ENCODE data around the gene POU6F2.
"Not testable (repeated sequence)": the region's sequence is repeated elsewhere in the genome, so short reads cannot be mapped to it uniquely, and the experiment has no call there.

The POU6F2 gene

DNA sequence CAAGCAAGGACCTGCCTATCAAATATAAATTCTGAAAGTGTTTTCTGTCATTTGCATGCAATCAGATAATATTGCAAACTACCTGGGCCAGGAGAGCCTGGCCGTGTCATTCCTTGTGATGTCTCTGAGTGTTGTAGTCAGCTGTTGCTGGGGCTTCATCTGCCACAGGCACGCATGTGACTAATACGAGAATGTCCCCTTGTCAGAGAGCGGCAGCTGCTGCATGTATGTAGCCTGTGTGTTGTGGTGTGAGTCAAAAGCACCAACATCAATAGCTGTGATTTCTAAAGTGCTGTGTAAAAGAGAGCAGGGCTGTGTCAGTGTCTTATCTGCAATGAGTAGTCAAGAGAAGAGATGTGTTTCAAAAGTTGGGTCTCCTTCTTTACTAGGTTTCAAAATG lies 155.4 kb downstream of the POU6F2 start:
- DNase-seq, result no peak

DNA sequence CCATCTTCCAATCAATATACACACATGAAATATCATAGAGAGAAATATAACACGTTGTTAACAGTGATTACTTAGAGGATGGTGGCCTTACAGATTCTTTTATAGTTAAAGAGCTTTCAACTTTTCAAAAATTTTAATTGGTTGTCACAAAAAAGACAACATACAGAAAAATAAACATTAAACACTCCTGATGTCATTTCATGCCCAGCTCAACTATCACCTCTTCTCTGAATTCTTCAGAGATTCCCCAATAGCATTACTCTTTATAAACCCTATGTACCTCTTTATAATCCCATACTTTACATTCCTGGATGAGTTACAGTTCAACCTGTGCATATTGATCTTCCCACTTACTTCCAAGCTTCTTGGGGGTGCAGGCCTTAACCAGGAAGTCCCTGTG lies 159.8 kb downstream of the POU6F2 start:
- DNase-seq, result no peak

DNA sequence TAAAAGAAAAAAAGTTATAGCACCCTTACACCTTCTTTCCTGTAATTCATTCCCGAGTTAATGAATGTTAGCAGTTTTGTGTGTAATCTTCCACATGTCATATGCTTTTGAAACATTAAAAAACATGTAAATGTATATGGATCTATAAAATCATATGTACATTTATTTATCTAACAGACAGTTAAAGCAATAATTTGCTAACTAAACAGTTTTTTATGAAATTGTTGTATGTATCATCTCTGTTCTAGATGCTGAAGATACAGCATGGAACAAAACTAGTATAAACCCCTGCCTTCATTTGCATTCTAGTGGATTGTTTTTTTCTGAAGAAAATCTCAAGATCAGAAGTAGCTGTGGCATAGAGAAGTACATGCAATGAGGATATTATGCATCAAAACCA lies 165.0 kb downstream of the POU6F2 start:
- DNase-seq, result no peak

DNA sequence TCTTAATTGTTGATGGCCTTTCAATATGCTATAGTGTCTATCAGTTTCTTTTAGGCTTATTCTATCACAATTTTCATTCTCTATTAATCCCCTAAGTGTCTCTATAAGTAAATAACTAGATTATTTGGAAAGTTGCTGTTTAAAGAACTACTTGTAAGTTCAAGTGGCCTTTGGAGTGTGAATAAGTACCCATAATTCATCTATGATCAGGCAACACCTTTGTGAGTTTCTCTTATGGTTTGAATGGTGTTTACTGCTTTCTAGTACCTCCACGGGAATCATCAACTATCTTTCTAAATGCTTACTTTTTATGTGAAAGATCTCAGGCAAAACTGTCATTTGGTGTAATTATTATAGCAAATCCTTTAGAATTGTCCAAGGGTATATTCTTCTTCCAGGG lies 166.7 kb downstream of the POU6F2 start:
- DNase-seq, result no peak

DNA sequence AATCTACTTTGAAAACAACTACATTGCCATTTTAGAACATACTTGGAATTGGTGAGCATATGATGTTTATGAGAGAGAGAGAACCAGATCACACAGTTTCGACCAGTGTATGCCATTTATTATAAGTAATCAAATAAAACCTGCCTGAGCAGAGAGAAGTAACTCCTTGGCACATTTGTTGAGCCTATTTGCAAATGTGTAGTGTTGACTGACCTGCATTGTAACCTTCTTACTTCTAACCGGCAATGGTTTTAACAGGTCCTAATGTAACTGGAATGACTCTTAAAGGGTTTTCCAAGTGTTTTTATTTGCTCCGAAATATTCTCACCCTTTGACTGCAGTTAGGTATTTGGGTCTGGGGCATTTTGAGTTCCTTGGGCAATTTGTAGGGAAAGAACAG lies 167.6 kb downstream of the POU6F2 start:
- DNase-seq, result no peak

DNA sequence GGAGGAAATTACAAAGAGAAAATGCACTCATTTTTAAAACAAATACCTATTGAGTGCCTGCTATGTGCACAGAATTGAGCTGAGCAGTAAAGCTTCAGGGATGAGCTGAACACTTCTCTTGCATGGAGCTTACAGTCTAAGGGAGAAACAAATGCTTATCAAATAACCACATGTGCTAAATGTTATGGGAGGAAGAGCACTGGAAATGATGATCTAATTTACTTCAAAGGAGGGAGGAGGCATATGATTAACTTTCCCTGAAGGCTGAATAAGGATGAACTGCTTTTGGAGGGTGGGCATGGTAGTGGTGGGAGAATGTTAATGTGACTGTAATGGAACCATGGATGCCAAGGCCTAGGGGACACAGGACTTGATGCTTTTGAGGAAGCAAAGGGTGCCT lies 168.2 kb downstream of the POU6F2 start:
- DNase-seq, result no peak

DNA sequence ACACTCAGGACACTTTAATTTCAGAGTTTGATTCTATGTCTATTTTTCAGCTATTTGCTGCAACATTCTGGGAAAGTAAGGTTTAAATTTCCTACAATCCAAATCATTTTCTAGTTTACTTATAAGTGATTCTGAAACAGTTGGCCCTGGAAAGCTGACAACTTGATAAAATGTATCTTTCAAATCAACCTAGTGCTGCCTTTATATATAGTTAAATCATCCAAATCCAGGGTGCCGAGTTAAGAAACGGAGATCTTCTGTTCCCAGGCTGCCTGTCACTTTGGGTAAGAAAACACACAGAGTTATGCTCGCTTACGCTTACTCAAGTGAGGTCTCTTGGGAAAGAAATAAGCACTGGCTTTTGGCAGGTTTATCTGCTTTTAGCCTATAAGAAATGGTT lies 175.0 kb downstream of the POU6F2 start:
- no peak for DNase-seq

DNA sequence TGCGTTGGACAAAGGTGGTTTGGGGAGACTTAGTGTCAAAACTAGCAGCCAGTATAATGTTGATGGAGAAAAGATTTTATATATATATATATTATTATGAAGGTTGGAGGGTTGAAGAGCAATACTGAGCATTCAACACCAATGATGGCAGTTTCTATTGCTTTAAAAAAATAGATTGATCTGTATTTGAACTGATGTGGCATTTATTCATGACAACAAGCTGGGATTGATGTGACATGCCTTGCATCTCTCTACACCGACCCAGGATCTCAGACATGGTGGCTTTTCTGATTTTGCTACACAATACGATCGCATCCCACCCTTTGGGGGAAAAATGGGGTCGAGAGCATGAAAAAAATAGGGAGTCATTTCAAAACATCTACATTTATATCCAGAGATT lies 175.4 kb downstream of the POU6F2 start:
- no peak for DNase-seq

DNA sequence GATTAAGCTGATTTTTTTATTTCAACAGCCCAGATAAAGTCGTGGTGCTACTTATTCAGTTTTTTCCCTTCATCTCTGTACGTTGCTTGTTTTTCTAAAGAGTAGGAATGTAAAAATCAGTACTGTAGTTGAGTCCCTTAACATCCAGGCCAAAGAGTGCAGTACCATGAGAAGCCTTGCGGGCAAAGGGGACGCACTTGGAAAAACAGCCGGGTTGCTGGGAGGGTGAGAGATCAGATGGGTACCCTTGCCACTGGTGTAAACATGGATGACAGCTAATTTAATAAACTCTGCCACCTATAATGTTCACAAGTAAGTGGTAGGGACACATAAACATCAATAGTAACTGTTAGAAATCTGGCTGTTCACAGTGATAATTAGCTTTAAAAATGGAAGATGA lies 175.9 kb downstream of the POU6F2 start:
- DNase-seq, result no peak

DNA sequence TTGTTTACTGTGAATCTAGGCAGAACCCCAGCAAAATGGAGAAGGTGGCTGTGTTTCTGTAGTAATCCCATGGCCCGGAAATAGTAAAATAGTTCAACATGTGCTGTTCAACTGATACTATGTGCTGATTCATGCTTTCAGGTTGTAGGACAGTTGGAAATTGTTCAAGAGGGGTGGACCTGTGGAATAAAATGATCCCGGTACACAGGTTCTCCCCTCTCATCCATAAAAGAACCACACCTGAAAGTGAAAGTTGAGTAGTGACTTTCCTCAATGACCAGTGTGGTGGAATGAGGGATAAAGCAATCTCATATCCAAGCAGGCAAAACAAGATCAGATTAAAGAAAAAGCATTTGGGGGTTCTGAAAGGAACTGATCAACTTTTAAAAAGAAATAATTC lies 177.1 kb downstream of the POU6F2 start:
- no peak for DNase-seq

DNA sequence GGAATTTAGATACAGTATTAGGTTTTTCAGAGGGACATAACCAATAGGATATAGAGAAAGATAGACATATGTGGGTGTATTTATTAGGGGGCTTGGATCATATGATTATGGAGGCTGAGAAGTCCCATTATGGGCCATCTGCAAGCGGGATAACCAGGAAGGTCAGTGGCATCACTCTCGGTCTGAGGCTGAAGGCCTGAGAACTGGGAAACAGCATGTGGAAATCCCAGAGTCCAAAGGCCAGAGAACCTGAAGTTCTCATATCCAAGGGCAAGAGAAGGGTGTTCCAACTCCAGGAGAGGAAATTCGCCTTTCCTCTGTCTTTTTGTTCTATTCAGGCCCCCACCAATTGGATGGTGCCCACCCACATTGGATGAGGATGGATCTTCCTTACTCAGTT lies 180.7 kb downstream of the POU6F2 start:
- no peak for DNase-seq

DNA sequence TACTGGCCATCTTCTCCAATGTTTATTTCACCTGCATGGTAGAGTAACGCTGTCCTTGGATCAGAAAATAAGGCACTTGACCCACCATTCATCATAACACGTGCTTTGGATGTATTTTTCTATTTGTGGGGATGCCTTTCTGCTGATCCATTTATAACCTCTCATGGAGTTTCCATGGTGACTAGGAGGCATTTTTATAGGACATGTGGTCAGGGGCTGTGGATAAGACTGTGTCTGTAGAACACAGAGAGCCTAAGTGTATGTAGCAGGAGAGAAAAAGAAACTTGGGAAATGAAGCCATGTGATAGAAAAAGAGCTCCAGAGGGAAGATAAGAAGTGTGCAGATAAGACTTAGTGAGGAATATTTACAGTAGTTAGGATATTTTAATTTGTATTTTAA lies 184.2 kb downstream of the POU6F2 start:
- DNase-seq, result no peak

DNA sequence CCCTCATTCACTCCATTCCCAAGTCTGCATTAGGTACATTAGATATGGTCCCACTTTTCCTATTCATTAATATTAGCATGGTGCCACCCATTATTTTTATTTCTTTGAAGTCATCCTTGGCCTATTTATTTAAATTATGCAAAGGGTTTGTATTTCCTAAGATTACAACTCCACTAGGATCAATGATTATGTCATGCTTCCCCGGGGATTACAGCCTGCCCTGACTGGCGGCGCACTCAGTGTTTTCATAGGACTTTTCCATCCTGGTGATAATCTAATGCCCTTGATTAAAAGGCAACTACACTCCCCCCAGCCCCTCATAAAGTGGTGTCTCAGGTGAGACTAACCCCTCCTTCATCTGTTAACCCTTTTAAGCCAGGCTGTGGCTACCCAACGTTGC lies 187.2 kb downstream of the POU6F2 start:
- DNase-seq, result no peak

DNA sequence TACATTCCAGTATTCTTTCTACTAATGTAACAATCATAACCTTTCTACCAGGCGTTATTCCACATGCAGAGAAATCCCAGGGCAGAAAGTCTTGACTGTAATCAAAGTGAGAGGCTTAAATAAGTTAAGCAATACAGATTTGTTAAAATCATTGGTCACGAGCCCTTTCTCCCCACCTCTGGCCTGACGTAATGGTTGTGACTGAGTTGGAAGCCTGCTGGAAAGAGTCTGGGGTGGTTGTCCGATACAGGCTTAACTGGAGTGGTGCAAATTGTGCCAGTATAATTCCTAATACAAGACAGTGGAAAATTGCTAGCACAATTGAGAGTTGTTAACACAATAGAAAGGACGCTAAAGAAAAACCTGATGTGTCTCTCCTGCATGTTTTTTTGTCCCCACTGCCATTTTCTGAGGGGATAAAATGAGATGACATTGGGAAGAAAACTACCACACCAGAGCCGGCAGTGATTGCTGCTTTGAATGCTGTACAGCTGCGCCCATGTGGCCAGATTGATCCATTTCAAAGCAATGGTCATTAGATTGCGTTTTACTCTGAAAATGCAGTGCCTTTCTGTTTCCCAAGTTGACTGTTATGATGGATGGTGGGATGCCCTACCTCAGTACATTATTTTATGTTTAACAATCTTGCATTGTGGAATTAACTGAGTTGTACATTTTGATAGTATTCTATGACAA lies 190.8 kb downstream of the POU6F2 start:
- DNase-seq, result no peak

DNA sequence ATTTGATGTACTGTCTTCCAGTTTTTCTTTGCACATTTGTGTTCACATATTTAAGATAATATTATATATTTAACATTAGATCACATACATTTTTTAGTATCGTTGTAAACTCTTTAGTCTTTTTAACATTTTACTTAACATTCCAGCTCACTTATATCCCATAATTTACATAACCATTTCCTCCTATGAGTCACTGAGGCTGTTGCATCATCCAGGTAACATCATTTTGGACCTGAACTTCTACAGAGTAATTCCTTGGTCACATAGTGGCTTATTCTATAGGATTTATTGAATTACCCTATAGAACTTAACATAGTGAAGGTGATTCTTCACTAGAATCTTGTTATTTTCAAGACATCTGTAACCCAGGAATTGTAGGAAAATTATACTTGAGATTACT lies 194.4 kb downstream of the POU6F2 start:
- no peak for DNase-seq

DNA sequence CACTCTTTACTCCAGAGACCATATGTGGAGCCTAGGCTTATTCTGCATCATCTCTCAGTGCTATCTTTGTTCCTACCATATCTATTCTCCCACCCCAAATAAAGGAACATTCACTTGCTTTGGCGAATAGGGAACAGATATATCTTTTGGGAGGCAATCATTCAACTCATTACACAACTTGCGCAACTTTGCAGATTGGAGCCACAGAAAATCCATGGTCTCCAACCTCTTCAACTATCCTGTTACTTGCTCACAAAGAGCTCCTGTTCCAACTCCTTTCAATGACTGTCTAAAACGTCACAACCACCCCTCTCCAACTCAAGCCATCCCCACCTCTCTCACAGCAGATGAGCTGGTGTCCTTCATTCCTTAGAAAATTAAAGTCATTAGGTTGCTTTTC lies 203.7 kb downstream of the POU6F2 start:
- DNase-seq, result no peak

DNA sequence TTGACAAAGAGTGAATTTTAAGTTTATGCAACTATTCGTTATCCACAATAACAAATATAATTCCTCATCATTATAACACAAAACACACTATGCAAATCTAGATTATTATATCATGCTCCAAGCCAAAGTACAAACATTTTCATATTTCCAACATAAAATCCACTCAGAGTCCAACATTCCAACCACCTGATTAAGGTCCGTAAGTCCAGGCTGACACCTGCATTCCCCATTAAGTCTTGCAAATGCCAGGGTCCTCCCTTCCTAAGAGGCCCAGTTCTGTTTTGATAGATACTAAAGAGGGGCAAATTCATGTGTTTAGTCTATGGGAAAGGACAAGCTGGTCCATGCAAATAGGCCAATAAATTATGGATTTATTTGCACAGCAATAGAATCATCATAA lies 206.1 kb downstream of the POU6F2 start:
- DNase-seq, result no peak

DNA sequence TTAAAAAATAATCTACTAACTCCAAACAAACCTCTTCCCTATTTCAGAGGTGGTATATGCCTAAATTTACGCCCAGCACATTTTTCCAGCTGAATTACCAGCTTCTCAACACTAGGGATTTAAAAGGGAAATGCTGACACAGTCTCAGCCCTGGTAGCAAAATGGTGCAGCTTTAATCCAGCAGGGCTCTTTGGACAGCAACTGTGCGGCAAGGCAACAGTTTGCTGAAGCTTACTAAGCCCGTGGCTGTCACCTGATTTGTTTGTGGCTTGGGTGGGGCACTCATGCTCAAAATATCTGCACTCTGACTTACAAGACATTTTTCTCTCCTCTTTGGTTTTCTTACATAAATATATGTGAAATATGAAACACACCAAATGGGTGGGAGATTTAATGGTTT lies 206.7 kb downstream of the POU6F2 start:
- DNase-seq, result no peak

DNA sequence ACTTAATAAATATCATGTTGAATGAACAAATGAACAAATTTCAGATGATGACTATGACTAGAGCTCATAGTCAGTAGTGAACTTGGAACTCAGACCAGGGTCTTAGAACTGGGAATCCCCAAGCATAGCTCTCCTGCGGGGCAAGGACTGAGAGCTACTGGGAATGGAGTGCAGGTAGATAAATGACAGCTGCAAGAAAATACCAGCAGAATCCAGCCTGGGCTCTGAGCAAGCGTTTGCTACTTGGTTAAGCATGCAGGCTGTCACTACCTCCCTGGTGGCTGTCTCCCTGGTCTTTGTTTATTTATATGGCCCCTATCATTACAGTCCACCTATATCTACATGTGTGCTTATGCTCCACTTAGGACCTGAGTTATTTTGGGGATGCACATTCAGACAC lies 208.4 kb downstream of the POU6F2 start:
- DNase-seq, result no peak

DNA sequence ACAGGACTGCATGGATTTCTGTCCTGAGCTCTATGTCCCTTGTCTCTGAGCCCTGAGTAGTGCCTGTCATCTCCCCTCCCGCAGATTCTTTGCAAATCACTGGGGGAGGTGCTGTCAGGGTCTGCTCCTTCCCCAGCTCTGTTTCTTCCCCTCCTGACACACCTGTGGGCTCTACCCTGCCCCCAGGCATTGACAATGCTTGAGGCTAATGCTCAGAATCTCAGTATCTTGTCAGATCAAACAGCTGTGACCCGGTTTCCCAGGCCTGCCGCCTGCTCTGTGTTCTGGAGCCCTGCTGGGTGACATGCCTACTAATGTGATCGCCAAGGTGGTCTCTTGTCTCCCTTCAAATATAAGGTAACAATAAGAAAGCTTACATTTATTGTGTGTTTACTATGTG lies 209.0 kb downstream of the POU6F2 start:
- no peak for DNase-seq

DNA sequence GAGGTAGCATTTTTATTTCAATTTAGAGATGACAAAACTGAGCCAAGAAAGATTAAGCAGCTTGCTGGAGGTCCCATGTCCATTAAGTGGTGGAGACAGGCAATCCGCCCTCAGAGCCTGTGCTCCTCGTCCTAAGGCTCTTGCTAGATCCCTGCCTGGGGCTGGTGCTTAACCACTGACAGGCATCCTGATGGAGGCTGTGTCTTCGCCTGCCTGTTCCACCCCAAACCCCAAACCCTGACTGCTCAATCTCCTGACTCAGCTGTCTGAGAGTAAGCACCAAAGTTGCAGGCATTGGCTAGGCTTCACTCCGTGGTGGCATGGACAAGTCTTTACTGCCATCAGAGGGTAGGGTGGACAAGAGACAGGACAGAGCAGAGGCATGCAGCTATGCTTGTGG lies 209.4 kb downstream of the POU6F2 start:
- DNase-seq, result no peak

DNA sequence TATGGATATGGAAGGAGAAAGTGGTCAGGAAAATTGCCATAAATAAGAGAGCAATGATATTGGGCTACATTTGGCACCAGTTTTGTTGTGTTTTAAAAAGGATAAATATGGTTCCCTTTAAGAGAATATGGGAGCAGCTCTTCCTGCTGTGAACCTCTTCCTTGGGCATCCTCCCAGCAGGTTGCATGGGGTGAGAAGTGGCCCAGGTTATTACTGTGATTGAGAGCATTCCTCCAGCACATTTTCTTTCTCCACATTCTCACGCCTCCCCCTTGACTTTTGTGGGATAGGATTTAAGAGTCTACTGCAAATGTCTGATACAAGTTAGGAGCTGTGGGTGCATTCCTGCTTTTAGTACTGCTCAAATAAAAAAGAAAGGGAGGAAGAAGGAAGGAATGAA lies 214.8 kb downstream of the POU6F2 start:
- no peak for DNase-seq

DNA sequence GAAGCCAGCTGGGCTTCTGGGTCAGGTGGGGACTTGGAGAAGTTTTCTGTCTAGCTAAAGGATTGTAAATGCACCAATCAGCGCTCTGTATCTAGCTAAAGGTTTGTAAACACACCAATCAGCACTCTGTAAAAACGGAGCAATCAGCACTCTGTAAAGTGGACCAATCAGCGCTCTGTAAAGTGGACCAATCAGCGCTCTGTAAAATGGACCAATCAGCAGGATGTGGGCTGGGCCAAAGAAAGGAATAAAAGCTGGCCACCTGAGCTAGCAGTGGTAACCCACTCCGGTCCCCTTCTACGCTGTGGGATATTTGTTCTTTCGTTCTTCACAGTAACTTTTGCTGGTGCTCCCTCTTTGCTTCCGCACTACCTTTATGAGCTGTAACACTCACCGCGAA lies 216.7 kb downstream of the POU6F2 start:
- DNase-seq, result not testable (repeated sequence)

DNA sequence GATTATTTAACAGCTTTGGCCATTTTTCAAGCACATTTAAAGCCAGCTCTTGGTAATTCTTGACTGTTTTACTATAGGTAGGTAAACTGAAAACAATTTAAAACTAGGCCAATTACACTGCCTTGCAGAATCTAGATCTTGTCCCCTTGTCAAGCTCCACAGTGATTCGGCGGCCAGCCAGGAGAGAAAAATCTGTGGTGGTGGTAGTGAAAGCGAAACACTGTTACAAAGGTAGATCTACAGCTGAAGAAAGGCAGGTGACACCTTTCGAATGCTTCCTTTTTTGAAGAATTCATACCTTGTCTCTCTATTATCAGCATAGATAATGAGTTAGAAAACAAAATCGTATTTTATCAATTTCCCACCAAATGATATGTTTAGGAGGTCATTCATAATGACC lies 218.3 kb downstream of the POU6F2 start:
- DNase-seq, result no peak

DNA sequence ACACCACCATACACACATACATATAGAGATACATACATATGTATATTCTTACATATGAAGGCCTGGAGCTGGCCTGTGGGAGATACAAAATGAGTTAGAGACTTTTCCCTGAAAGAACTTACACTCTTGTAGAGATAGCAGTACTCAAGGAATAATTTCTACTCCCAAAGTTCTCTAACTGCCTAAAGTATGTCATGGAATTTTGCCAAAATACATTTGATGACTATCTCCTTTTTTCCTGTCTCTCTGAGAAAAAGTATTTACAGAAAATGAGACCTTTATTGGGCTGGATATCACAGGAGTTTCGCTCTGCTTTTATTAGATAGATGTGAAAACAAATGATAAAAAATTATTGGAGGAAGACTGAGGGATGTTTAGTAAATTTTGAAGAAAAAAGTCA lies 220.1 kb downstream of the POU6F2 start:
- no peak for DNase-seq

DNA sequence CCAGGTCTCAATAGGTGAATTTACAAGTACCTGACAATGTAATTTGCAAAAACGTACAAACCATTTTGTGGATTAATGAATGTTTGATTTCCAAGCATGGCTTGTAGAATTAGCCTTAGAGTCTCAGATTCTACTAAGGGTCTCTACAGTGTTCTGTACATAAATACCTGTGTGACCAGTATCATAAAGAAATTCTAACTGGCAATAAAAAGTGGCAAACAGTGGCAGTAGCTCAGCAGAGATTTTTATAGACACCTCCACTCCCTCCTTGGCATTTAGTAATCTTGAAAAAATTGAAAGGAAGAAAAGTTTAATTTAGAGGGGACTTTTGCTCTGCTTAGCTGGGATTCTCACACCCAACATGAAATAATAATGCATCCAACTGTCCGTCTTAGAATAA lies 220.8 kb downstream of the POU6F2 start:
- no peak for DNase-seq
